Fibroblast of peridontal ligament (primary cell): Measurements from ENCODE around the gene PDSS1.
"Not testable (repeated sequence)": the region's sequence is repeated elsewhere in the genome, so short reads cannot be mapped to it uniquely, and the experiment has no call there.

ENCODE experiments used
- DNase-seq: peaks from one replicate; pipeline ENCODE4 v3.0.0-alpha.2; 2010; ENCODE audit errors: extremely low read depth

The PDSS1 gene

DNA sequence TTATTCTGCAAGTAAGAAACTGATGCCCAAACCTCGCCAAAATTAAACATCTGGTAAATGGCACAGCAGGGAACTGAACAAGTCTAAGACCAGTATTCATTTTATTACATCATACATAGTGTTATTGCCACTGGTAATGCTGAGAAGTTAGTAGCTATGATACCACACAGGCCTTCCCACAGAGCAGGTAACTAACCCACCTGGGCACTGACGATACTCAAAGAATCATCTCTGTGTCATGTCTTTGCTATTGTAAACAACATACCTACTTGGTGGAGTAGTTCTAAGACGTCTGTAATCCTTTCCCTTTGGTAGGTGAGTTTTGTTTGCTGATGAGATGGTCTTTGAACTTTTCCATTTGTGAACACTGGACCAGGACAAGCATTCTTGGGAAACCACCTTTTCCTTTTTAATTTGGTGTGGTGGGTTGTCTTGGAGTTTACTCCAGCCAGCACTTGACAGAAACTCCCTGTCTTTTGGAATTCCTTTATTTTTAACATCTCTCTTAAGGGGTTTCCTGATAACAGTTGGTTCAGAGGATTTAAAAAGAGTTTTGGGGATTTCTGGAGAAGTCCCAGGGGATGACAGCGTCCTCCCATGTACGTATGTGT is 40.9 kb downstream of the PDSS1 start:
- no peak for DNase-seq

DNA sequence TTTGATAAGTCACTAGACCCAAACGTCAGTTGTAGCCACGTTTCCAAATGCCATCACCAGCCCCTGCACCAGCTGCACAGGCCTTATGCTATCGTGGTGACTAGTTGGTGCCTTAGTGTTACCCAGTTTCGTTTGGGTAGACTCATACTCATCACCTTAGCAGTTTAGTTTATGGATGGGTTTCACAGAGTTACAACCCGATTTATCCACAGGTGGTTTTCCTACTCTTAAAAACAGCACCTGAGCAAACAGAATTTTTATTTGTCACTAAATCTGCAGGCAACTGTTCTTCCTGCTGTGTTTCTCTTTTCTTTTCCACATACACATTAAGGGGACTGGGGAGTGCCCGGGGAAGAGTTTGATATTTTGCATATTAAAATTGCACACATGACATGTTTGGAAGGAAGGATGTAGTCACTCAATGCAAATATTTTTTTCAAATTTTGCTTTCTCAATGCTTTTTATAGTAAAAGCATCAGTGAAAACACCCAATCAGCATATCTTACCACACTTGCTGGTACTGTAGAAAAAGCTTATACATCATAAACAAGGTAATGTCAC is 41.6 kb downstream of the PDSS1 start:
- no peak for DNase-seq

- no peak for DNase-seq
These were observed 43.9 kb downstream of the PDSS1 start for GRCh38 chr10:26741368-26741767.

GRCh38 chr10:26743091-26743490 is 45.6 kb downstream of the PDSS1 start:
- DNase-seq, result no peak

DNA sequence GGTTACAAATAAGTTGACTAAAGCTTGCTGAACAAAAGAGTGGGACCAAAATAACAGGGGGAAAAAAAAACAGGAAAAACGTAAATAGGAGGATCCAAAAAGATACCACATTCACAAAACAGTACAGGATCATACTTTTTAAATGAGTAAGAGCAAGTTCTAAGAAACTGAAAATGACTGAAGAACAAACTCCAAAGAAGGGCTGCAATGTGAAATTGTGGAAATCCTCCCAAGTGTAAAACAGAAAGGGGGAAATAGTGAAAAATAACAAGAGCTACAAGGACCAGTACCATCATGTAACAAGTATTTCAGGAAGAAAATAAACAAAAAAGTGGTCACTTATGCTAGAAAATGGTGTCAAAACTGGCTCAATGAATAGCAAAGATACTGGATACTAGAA is 46.3 kb downstream of the PDSS1 start:
- DNase-seq, result no peak

DNA sequence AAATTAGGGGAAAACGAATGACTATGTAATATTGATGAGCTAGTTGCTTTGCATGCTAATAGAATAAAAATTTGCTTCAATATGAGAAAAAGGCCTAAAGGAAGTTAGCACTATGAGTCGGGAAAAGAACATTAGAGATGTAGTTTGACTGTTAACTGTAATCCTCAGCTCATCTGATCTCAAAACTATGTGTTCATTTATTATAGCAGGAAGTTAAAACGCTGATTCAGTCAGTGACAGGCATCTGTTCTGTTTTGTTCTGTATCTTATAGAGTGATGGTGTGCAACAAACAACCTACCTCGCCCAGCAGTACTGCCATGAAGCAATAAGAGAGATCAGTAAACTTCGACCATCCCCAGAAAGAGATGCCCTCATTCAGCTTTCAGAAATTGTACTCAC is 48.6 kb downstream of the PDSS1 start:
- no peak for DNase-seq

DNA sequence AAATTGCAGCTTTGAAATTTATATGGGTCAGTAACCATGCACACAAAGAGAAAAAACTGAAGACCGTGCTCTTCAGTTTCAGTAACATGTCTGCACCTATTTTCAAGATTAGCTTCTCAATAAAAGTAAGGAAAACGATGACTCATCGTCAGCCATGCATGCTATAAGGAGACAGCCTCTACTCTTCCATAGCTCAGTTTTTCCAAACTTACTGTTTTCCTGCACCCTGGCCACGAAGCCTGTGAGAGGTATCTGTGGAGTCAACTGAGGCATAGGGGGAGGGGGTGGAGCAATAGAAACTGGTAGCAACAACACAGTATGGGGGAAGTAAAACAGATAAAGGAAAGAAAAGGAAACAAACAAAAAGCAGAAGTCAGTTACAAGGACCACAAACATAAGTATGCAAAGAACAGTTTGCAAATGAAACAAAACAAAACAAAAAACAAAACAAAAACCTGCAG is 58.0 kb downstream of the PDSS1 start:
- peak; percentile 43 for DNase-seq

GRCh38 chr10:26759008-26759407 is 61.5 kb downstream of the PDSS1 start:
- DNase-seq, result no peak

DNA sequence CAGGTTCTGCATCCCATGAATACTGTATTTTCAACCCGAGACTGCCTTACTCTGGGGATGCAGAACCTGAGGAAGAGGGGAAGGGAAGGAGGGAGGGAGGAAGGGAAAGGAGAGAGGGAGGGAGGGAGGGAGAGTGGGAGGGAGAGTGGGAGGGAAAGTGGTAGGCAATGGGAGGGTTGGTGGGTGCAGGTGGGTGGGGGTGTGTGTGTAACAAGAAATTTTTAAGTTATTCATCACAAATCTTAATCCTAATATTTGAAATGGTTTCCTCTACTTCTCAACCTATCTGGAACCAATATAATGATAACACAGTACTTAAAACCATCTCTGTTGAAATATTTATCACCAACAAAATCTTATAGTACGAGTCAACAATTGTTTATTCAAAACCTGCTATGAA is 68.0 kb downstream of the PDSS1 start:
- DNase-seq, result no peak

DNA sequence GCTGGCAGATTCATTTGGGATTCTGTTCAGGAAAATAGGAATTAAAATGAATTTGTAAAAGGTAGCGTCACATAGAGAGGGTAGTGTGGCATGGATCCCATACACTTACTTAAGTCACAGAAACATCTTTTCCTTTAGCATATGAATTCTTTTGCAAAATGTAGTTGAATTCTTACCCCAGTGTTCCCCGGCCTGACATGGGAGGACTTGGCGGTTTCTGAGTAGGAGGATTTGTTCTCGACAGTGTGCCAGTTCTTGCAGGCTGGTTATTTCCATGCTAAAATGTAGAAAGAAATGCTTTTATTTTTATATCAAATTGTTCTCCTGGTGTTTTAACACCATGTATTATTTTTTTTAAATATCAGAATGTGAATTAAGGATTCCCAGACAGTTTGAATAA is 72.6 kb downstream of the PDSS1 start:
- DNase-seq, result no peak

DNA sequence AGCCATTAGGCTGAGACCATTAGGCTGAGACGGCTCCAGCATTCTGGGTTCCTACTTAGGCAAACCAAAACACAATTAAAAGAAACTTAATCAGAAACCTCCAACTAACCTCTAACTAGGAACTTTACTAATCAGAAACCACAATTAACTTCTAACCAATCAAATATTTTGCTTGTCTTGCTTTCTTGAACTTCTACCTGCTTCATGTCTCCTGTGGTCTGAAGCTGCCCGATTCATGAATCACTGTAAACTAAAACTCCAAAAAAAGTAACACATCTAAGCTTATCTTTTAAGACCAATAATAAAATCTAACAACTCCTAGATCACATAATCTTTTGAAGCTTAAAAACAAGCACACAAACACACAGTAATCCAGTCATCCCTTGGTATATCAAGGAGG is 76.1 kb downstream of the PDSS1 start:
- no peak for DNase-seq

- no peak for DNase-seq
These were observed 78.8 kb downstream of the PDSS1 start for GRCh38 chr10:26776258-26776657.

DNA sequence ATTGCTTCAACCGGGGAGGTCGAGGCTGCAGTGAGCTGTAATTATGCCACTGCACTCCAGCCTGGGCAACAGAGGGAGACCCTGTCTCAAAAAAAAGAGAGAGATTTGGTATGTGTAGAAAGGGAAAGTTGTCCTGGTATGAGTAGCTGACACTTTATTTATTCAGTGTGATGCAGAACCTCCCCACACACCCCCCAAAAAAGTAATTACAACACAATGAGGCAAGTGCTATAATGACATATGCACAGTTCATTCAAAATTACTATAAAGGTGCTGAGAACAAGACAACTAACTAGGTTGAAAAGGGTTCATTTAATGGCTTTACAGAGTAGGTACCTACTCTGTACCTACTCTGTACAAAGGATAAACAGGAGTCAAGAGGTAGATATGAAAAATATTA is 80.2 kb downstream of the PDSS1 start:
- DNase-seq, result no peak

DNA sequence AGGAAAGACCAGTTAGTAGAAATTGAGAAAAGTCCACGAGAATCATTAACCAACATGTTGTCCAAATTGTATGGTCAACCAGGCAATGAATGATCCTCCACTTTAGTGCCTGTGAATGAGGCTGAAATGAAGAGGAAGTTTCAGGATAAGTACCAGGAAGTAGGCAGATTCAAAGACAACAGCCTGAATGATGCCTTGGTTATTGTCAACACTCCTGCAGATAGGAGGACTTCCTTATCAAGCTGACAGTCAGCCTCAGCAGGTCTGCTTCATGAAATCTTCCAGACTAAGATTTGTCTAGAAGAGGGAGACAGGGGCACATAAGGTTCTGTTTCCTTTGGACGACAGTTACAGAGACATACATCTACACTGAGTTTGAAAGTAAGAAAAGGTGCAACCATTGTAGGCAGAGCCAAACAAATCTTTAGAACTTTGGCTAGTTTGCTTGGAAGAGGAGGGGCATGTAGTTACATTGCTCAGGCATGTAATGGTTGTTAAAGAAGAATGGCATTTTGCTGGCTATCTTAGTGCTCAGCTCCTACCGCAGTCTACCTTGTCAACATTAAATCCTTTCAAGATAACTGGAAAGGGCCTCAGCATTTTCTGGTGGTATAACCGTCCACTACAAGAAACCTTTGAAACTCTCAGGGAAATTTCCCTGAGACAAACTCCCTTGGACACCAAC is 81.8 kb downstream of the PDSS1 start:
- no peak for DNase-seq

DNA sequence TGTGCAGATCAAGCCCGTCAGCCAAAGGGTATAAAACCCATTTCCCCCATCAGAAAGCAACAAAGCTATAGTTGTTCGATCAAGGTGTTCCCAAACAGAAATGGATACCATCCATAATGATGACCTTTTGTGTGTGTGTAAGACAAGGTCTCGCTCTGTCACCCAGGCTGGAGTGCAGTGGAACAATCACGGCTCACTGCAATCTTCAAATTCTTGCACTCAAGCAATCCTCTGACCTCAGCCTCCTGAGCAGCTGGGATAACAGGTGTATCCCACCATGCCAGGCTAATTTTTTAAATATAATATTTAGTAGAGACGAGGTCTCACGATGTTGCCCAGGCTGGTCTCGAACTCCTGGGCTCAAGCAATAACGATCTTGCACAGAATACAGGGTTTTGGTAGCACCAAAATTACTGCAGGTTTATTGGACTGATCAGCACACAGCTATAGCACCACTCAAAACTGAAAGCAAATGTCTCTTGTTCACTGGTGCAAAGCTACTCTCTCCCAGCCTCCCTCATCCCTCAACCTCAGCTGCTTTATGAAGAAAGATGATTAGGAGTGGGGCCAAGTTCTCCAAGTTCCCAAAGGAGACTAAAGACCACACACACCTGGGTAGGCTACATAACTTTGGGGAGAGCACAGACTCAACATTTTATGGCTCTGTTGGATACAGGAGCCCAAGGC is 82.7 kb downstream of the PDSS1 start:
- no peak for DNase-seq

DNA sequence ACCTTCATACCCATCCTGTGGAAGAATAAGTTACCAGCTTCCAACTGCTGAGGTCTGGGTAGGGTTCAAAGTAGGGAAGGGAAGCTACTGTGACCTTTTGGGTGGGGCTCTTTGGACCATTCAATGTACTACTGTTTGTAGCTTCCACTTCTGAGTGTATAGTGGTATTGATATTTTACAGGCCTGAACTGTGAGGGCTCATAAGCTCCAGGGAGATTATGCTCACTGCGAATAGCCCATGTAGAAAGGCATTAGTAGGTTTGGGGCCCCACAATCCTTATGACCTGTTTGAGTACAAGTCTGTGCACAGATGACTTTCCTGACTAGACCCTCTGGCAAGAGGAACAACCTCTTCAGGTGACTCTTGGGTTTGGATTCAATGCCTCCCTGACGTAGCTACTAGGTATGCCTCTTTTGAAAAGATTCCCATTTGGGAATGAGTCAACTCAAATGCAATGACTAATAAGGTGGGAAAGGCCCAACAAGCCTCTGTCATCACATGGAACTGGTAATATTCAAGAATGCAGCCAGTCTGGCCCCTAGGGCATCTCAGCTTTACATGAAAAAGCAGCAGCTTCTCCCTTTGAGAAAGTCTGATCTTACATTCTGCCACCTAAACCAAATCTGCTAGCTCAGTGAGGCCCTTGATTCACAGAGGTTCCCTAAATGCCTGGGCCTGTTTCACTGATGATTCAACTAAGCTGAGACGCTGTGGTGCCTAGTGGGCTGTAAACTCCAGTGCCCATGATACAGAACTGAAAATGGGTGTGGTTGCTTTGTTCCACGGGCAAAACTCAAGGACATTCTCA is 83.5 kb downstream of the PDSS1 start:
- peak; percentile 83 for DNase-seq

DNA sequence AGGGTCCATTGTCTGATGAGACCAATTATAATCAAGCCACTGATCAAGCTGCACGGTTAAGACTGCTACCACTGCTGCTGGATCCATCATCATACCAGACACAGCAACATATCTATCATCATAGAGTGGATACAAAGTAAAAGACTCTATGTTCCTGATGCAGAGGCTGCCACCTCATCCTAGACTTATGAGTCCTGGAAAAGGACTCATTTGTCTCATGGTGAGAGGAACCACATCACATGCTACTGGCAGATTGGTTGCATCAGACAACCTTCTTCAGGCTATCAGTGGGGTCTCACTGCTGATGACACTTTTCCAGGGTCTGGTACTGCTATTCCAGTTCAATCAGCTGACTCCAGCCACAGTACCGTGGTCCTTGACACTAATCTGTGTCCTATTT is 84.3 kb downstream of the PDSS1 start:
- peak; percentile 15 for DNase-seq

DNA sequence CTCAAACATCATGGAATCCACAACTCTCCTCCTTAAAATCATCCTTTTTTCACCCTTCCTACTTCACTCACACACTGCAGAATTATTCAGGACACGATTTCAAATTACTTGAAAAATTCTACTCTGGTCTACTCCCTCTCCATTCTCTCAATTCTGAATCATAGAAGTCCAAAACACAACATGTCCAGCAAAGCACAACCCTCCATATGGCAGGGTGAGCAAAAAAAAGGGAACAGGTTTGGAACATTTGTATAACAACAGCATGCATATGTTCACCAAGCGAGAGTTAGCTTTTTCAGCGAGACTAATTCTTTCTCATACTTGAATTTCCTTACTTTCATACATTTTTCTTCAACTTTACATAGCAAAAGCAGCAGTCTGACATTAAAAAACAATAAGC is 89.9 kb downstream of the PDSS1 start:
- DNase-seq, result no peak

- not testable (repeated sequence) for DNase-seq
These were observed 92.3 kb downstream of the PDSS1 start for GRCh38 chr10:26789779-26790178.

DNA sequence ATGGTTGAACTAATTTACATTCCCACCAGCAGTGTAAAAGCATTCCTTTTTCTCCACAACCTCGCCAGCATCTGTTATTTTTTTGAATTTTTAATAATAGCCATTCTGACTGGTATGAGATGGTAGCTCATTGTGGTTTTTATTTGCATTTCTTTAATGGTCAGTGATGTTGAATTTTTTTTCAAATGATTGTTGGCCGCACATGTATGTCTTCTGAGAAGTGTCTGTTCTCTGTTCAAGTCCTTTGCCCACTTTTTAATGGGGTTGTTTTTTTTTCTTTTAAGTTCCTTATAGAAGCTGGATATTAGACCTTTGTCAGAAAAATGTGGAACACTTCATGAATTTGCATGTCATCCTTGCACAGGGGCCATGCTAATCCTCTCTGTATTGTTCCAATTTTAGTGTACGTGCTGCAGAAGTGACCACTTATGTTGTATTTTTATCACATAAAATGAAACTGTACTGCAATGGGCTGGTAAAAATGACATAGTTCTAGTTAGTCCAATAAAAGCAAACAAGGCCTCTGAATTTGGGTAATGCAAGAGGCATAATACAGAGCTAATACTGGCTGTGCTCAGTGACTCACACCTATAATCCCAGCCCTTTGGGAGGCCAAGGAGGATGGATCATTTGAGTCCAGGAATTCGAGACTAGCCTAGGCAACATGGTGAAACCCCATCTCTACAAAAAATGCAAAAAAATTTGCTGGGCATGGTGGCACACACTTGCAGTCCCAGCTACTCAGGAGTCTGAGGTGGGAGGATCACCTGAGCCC is 92.9 kb downstream of the PDSS1 start:
- DNase-seq, result peak; percentile 52
